ENCODE measurements around the gene MAP3K2.
A peak's percentile ranks its signal among the peaks of the same experiment; 100 is the strongest.

The MAP3K2 gene

GRCh38 chr2:127379712-127380355 lies 7.9 kb downstream of the MAP3K2 start:
- no peaks in the 10 kb centered on the region for H3K9me3 ChIP-seq (ENCODE audit: control insufficient read depth, insufficient read depth, low read depth, low read length)
- POLR2A ChIA-PET, result no interaction called here
- no peak for TF ChIP-seq ZFP3 (tag by site-specific recombination; IDR thresholded peaks at IDR 0.05; ENCODE audit: low read depth)
- no peak for TF ChIP-seq ZNF561 (tag by site-specific recombination; IDR thresholded peaks at IDR 0.05; ENCODE audit: borderline replicate concordance)
- TF ChIP-seq ZNF600 (tag by site-specific recombination; IDR thresholded peaks at IDR 0.05), result no peak
- TF ChIP-seq ZNF394 (tag by site-specific recombination; IDR thresholded peaks at IDR 0.05; ENCODE audit: borderline replicate concordance), result no peak
- TF ChIP-seq EGR2 (tag by site-specific recombination; IDR thresholded peaks at IDR 0.05; ENCODE audit: low read depth), result no peak
- no peak for TF ChIP-seq ZNF146 (tag by site-specific recombination; IDR thresholded peaks at IDR 0.05)
- TF ChIP-seq ZNF155 (tag by site-specific recombination; IDR thresholded peaks at IDR 0.05), result no peak
- no peak for TF ChIP-seq ZNF266 (tag by site-specific recombination; IDR thresholded peaks at IDR 0.05; ENCODE audit: low read depth)
- peaks cover 16% of the 10 kb centered on the region for H3K4me1 ChIP-seq (ENCODE audit: control insufficient read depth, insufficient read depth, low read length)
- no peak overlapping the region for H3K4me3 ChIP-seq (ENCODE audit: low read depth, low read length)
- H3K27ac ChIP-seq (ENCODE audit: extremely low read depth, low read depth, low read length), result no peak overlapping the region
- CTCF ChIA-PET, result interaction anchor here (0.8 to 1.2 kb wide), 3 partner anchors 9 to 36 kb away, joined by 3 read pairs; no protein-coding TSS in a partner anchor
- peaks cover 3 to 4% of the 10 kb centered on the region in 2 experiments; a peak in 2 of 3 replicates for H3K36me3 ChIP-seq (ENCODE audit: control insufficient read depth in 2 of 2, insufficient read depth in 1 of 2, low read length in 2 of 2)

- TF ChIP-seq ZNF560 (tag by site-specific recombination; IDR thresholded peaks at IDR 0.05; ENCODE audit: borderline replicate concordance) (no peak), ZFHX2 (tag by site-specific recombination; conservative IDR thresholded peaks at IDR 0.05) (peak; percentile 67), FEZF1 (tag by site-specific recombination; IDR thresholded peaks at IDR 0.05) (peak; percentile 38; the same call in 1 of the 2 replicates), SP7 (tag by site-specific recombination; IDR thresholded peaks at IDR 0.05) (no peak)
- Histone ChIP-seq H3K4me1 (ENCODE audit: control insufficient read depth, insufficient read depth, low read length) (peaks cover 16% of the 10 kb centered on the region), H3K9me3 (ENCODE audit: control insufficient read depth, insufficient read depth, low read depth, low read length) (no peaks in the 10 kb centered on the region), H3K4me3 (ENCODE audit: low read depth, low read length) (no peak overlapping the region), H3K36me3 (ENCODE audit: control insufficient read depth in 2 of 2, insufficient read depth in 1 of 2, low read length in 2 of 2) (peaks cover 3 to 4% of the 10 kb centered on the region in 2 experiments; a peak in 2 of 3 replicates), H3K27ac (ENCODE audit: extremely low read depth, low read depth, low read length) (no peak overlapping the region)
- POLR2A ChIA-PET, result no interaction called here
- CTCF ChIA-PET, result interaction anchor here (0.6 to 1.7 kb wide), 4 partner anchors 29 to 100 kb away, joined by 3 to 7 read pairs (median 3); no protein-coding TSS in a partner anchor
Observed at GRCh38 chr2:127378720-127379119, 9.1 kb downstream of the MAP3K2 start.

- TF ChIP-seq KLF9 (tag by site-specific recombination; IDR thresholded peaks at IDR 0.05; ENCODE audit: low read depth), result no peak
- no peak for TF ChIP-seq GLI4 (tag by site-specific recombination; IDR thresholded peaks at IDR 0.05)
- TF ChIP-seq ZNF221 (tag by site-specific recombination; IDR thresholded peaks at IDR 0.05; ENCODE audit: borderline replicate concordance), result no peak
- TF ChIP-seq KLF10 (tag by site-specific recombination; IDR thresholded peaks at IDR 0.05), result no peak
- no peak for TF ChIP-seq ZBTB21 (tag by site-specific recombination; IDR thresholded peaks at IDR 0.05)
- TF ChIP-seq ZNF23 (tag by site-specific recombination; IDR thresholded peaks at IDR 0.05; ENCODE audit: borderline replicate concordance), result no peak
- no peak for TF ChIP-seq SCRT1 (tag by site-specific recombination; IDR thresholded peaks at IDR 0.05; ENCODE audit: borderline replicate concordance)
- TF ChIP-seq ZNF660 (tag by site-specific recombination; IDR thresholded peaks at IDR 0.05), result no peak
- TF ChIP-seq ZNF292 (tag by site-specific recombination; IDR thresholded peaks at IDR 0.05; ENCODE audit: borderline replicate concordance, low read depth), result no peak
- TF ChIP-seq HOXD13 (CRISPR knock-in tag; IDR thresholded peaks at IDR 0.05; ENCODE audit: borderline replicate concordance), result no peak
- no peak for TF ChIP-seq YY1 (tag by site-specific recombination; IDR thresholded peaks at IDR 0.05)
- no peak for TF ChIP-seq ZNF521 (tag by site-specific recombination; IDR thresholded peaks at IDR 0.05)
- no peak for TF ChIP-seq ZNF391 (tag by site-specific recombination; IDR thresholded peaks at IDR 0.05; ENCODE audit: borderline replicate concordance, low read depth)
- no peak for TF ChIP-seq ZNF394 (tag by site-specific recombination; IDR thresholded peaks at IDR 0.05; ENCODE audit: borderline replicate concordance)
- no peak for TF ChIP-seq ZNF146 (tag by site-specific recombination; IDR thresholded peaks at IDR 0.05)
- TF ChIP-seq KLF16 (tag by site-specific recombination; IDR thresholded peaks at IDR 0.05), result no peak
- TF ChIP-seq HOXA7 (CRISPR knock-in tag; IDR thresholded peaks at IDR 0.05; ENCODE audit: borderline replicate concordance), result no peak
- TF ChIP-seq GFI1B (tag by site-specific recombination; IDR thresholded peaks at IDR 0.05), result no peak
- peaks cover 13% of the 10 kb centered on the region for H3K4me1 ChIP-seq (ENCODE audit: control insufficient read depth, insufficient read depth, low read length)
- ChIA-PET POLR2A (interaction anchor here (0.6 kb wide), 1 partner anchor 33 kb away, joined by 4 read pairs; no protein-coding TSS in a partner anchor), CTCF (no interaction called here)
- peaks cover 3 to 4% of the 10 kb centered on the region in 2 experiments; a peak in 2 of 3 replicates for H3K36me3 ChIP-seq (ENCODE audit: control insufficient read depth in 2 of 2, insufficient read depth in 1 of 2, low read length in 2 of 2)
- no peak overlapping the region for H3K27ac ChIP-seq (ENCODE audit: extremely low read depth, low read depth, low read length)
- no peak overlapping the region for H3K4me3 ChIP-seq (ENCODE audit: low read depth, low read length)
- H3K9me3 ChIP-seq (ENCODE audit: control insufficient read depth, insufficient read depth, low read depth, low read length), result no peaks in the 10 kb centered on the region
Observed at GRCh38 chr2:127377262-127377661, 10.5 kb downstream of the MAP3K2 start.
